ENCODE results near the gene ZNF385B.

ZNF385B gene

DNA sequence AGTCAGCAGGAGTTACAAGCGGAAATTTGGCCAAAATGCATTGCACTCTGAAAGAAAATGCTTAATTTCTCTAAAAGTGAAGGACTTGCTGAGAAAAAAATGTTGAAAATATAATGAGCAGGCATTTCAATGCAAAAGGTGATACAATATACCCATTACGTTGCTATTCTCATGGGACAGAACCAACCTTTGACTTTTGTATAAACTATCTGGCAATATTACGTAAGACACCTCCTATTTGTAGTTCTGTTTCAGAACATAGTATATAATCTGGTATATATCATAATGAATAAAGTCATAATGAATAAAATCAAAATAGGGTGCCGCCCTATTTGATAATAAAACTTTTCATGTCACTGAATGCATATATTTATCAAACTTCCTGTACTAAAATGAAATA lies 310.6 kb downstream of the ZNF385B start:
- no peak for DNase-seq (ENCODE audit: low read depth)

DNA sequence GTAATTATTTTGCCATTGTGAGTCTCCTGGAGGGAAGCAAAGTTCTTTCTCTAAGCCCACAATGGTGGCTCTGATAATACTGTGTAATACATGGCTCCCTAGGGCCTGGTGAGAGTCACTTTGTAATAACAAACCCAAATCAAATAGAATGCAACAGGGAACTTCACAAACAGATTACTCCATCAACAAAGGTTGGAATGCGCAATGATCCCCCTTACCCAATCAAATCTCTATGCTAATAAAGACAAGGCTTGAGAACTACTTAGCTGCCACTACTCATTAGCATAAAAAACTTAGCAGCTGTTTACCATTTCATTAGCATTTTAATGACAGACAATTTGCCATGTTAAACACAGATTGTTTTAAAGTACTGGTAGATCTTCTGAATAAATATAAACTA lies 311.2 kb downstream of the ZNF385B start:
- no peak for DNase-seq (ENCODE audit: low read depth)

DNA sequence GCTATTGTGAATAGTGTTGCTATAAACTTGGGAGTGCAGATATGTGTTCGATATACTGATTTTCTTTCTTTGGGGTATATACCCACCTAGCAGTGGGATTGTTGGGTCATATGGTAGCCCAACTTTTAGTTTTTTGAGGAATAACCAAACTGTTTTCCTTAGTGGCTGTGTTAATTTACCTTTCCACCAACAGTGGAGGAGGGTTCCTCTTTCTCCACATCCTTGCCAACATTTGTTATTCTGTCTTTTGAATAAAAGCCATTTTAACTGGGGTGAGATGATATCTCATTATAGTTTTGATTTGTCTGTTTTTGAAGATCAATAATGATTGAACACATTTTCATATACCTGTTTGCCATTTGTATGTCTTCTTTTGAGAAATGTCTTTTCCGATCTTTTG lies 314.8 kb downstream of the ZNF385B start:
- no peak for DNase-seq (ENCODE audit: low read depth)

DNA sequence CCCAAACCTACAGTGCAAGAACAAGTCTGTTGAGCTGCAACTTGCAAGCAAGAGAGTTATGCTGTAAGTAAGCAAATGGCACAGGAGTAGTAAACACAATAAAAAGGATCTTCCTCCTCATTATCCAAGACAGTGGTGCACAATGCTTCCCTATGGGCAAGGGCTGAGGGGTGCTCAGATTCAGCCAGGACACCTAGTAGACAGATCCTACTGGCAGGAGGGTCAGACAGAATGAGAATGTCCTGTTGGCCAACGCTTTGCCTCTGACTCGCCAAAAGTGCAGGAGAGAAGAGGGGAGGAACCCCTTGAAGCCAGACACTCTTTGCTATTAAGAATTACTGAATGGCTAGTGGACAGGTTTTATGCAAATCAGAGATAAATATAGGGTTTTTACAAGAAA lies 316.4 kb downstream of the ZNF385B start:
- no peak for DNase-seq (ENCODE audit: low read depth)

DNA sequence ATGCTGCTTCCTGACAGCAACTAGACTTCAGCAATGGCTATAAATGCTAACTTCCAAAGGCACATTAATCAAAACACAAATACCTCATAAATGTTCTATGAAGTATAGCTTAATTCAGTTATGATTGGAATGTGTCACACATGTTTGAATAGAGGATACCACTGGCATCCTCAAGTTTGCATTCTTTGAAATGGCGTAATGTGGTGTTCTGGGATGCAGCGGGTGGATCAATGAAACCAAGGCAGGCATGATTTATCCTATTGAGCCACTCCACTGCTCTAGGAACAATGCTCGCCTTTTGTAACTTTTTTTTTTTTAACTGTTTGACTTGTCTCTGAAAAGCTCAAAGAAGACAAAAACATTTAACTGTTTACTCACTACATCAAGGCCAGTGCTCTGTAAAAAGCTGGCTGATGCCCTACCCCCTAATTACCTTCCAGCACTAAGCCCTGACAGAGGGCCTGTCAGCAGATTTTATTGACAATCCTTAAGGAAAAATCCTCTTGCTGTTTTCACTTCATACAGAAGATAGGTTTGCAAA lies 318.0 kb downstream of the ZNF385B start:
- no peak for DNase-seq (ENCODE audit: low read depth)

DNA sequence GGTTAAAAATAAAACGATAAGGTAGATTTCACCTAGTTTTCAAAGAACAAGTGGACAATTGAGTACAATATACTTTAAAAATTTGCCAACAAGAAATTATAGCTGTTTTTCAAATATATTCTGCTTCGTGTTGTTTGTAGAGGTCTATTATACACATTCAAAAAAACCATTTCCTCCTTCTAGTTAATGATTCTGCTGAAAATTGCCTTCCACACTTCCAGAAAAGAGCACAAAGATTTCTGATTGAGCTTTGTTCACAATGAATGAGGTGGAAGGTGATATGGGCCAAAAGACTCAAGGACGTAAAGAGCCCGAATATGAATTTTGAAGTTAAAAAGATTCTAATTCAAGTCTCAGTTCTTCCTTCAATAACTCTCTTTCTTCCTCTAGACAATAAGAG lies 319.8 kb downstream of the ZNF385B start:
- no peak for DNase-seq (ENCODE audit: low read depth)

DNA sequence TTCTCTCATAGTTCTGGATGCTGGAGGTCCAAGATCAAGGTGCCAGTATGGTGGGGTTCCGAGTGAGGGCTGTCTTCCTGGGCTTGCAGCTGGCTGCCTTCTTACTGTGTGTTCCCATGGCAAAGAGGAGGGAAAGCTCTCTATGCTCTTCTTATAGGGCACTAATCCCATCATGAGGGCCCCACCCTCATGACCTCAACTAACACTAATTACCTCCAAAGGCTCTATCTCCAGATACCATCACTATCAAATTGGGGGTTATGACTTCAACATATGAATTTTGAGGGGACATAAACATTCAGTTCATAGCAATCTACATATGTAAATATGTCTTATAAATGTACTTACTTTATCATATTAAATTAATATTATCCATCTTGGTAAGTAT lies 322.3 kb downstream of the ZNF385B start:
- DNase-seq (ENCODE audit: low read depth), result no peak

DNA sequence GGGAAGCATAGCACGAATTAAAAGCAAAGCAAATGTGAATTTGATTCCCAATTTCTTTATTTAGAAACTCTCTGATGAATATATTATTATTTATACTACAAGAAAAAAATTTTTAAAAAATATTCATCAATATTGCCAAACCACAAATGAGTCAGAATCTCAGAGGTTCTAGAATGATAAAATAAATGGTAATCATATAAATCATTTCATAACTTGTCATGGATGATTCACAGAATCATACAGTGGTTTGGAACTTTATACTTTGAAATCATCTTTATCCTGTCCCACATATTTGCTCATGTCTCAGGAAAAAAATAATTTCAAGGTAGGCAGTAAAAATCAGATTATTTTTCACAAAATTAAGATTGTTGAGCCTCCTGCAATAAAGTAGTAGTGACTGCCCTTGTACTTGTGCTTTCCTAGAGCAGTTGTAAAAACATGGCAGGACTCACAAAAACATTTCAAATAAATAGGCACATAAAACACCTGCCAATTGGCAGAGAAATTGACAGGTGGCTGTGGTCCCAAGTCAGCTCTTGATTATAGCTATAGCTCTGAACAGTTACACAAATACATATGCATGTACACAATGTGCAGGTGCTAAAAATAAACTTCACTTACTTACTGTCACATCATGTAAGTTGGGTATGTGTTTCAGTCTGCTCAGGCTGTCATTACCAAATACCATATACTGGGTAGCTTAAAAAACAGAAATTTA lies 322.8 kb downstream of the ZNF385B start:
- DNase-seq (ENCODE audit: low read depth), result no peak

DNA sequence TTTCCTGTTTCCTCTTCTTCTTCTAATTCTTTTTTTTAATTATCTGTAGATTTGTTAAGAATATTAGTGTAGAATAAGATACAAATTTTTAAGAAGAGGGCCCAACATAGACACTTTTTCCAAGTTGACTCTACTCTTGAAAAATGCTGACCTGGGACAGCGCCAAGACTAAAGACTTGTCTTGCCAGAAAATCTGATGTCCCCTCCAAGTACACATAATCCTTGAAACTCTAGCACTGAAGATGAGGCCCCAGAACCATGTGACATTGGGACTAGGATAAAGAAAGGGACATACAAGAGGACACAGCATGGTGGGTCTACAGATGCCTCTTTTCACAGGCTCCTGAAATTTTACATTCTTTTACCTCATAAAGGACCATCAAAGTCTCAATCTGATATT lies 325.2 kb downstream of the ZNF385B start:
- DNase-seq (ENCODE audit: low read depth), result no peak

DNA sequence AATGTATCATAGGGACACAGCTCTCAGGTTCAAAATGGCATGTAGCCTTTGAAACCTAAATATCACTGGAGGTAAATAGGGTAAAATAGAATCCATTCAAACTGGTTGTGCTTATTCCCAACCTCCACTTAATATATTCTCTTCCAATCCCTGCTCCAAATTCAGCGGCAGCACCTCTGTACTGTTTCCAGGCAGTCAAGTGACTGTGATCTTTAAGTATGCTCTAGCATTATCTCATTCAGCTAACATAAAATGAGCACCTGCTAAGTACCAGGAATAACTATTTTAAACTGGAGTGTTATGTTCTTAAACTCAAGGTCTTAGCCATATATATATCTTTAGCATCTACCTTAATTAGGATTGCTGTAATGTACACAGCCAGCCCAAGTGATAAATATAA lies 327.5 kb downstream of the ZNF385B start:
- DNase-seq (ENCODE audit: low read depth), result no peak

DNA sequence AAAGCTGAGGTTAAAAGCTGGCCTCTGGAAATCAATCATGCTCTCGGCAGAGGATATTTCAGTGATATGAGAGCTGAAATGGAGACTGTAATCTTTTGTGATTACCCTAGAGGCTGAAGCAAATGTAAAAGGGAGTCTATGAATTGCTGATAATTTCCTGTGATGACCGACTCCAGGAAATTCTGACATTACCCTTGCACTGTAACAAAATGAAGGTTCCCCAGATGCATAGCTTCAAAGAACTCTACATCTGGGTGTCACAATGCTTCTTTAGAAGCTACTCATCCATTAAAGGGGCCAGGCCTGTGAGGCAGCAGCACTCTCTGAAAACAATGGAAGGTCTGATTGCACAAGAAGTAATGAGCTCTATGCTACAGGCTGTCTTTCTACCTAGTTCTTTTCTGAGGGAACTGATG lies 328.5 kb downstream of the ZNF385B start:
- no peak for DNase-seq (ENCODE audit: low read depth)

DNA sequence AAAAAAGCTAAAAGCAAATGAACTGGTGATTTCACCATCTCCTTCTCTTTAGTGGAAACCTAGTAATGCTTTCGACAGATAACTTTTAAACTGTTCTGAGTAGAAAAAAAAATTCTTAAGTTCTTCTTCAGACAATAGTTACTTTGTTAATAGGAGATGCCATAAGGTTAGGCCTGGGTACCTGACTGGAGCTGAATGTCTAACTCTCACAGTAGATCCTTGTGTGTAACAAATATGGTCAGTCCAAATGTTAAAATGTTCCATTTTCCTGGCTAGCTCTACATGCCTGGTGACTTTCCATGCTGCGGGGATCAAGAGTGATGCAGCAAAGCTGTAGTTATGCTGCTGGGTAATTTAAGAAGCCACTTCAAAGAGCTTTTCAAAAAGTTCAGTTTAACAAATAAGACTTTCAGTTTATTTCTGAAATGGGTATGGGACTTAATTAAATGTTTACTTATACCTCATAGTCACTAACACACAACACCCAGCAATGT lies 332.8 kb downstream of the ZNF385B start:
- DNase-seq (ENCODE audit: low read depth), result no peak

DNA sequence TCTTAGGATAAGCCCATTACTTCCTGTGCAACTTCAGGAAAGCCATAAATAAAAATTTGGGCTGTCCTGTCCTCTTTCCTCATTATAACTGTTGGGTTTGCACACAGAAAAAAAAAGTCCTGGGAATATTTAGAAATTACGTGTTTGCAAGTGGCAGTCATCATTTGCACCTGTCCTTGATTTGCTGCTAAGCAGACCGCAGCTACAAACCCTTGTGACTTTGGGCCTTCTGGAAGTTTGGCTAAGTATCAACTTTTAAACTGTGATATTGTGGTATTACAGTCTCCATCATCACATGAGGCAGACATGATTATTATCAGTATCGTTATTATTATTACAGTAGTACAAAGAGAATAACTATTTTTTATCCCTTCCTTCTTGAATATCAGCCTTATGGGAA lies 336.1 kb downstream of the ZNF385B start:
- DNase-seq (ENCODE audit: low read depth), result no peak

DNA sequence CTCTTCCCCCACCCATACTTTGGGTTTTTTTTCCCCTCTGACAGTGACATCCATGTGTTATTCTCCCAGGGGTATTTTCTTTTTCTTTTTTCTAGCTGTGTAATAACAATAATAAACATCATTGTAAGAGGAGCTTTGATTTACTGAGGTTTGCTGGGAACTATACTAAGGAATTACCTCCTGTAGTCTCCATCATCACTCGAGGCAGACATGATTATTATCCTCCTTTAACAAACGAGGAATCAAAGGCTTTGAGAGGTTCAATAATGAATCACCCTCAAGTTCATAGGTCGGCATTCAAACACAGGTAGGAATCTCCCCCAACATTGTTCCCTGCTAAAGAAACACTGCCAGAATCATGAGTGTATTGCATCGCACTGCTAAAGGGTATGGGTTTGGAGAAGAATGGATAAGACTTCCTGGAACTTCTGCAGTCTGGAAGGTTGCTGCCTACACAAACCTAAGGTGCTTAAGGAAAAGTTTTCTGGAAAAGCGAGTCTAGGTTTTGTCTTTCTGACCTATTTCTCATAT lies 336.5 kb downstream of the ZNF385B start:
- DNase-seq (ENCODE audit: low read depth), result no peak

DNA sequence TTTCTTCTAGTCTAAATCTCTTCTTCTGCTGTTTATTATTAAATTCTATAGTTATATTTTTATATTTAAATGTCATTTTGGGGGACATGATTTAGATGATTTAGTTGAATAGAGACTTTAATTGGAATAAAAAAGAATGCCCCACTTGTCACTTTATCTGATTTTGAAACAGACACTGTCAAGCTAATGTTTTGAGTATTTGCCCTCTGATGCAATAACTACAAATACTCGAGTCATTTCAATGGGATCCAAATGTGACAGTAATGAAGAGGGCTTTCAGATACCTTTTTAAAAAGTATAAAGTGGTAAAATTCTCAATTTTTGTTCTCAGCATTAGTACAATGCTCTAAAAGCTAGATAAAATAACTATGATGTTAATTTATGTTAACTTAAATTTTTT lies 339.5 kb downstream of the ZNF385B start:
- no peak for DNase-seq (ENCODE audit: low read depth)

DNA sequence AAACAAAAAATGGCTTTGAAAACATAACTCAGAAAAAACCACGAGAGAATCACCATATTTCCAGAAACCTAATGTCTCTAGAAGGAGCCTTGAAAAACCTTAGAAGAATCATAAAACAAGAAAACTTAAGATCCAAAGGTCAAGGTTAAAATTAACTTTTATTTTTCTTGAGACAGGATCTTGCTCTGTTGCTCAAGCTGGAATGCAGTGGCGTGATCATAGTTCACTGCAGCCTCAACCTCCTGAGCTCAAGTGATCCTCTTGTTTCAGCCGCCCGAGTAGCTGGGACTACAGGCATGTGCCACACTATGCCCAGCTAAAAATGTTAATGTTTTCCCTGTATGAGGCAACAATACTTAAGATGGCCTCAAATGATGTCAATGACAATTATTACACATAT lies 342.6 kb downstream of the ZNF385B start:
- no peak for DNase-seq (ENCODE audit: low read depth)

DNA sequence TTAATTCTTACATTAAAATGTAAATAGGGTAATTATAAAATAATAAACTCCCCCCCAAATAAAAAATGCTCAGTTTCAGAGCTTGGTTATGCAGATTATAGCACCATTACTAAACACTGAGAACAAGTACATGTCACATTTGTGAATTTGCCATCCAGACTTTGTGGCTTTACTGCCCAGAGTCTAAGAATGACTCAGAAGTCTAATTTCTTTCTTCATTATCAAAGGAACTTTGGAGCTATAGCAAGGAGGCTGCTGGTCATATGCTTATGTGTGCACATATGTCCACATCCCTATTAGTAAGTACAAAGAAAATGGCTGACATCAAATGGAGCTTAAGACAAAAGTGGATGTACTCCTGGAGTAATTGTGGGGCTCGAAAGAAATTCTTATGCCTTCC lies 348.2 kb downstream of the ZNF385B start:
- DNase-seq (ENCODE audit: low read depth), result no peak

DNA sequence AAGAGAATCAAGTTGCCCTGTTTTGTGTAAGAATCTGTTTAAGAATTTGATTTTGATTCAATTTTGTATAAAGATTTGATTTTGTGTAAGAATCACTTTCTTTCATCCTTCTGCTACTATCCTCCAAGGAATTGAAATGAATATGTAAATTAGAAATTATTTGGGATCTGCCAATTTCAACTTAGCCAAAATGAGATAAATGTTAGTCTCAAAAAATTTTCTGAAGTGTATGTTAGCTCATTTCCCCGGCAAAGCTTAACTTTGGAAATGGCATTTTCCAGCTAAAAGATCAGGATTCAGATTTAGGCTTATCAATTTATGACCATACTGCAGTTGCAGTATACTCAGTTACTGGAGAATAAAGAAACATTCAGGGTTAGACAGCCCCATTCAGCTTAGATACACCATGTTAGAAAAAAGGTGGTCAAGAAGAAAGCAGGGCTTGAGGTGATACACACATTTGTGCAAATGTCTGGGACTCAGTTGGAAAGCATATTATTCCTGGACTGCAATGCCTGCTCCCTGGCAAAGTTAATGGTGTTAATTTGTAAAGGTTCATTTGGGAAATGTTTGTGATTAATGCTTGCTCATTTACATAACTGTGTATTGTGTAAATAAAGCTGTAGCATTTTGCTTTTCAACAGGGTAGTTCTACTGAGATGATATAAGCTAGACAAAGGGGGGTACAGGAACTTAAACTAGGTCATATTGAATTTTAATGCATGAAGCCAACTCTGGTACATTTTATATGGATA lies 349.0 kb downstream of the ZNF385B start:
- DNase-seq (ENCODE audit: low read depth), result no peak

DNA sequence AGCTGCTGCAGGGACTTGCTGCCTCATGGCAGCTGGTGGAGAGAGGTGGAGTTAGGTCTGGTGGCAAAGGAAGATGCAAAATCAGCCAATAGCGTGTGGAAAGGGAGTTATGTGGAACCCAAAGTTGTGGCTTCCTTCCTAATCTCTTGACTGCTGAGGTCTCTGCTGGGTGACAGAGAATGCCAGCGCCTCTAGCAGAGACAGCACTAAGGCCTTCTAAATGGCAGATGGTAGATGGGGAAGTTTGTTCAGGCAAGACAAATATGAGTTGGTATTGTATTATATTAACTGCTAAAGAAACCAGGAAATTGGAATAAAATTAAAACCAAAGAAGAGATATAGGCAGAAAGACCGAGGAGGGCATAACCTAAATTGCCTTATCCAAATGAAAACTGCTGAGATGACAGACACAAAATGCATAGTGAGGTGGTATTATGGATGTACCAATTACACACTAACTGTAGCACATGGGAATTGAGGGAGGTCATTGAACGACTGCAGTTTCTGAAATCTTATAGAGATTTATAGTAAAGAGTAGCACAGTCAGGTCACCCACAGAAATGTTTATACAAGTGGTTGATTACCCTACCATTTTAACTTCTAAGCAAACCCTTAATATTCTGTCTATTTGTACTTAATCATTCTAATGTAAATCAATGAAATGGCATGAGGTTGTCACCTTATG lies 350.2 kb downstream of the ZNF385B start:
- no peak for DNase-seq (ENCODE audit: low read depth)

DNA sequence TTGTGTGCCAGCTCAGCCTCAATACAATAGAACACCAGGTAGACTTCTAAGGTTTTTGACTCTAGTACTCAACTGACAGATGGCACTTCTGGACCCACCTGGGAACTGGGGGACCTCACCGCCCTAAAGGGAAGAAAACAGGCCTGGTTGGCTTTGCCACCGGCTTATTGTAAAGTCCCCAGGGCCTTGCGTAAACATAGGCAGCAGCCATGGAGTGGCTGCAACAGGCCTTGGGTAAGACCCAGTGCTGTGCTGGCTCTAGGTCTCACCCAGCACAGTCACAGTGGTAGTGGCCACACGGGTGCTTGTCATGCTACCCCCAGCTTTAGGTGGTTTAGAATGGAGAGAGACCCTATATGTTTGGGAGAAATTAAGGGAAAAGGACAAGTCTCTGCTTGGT lies 366.1 kb downstream of the ZNF385B start:
- no peak for DNase-seq (ENCODE audit: low read depth)

DNA sequence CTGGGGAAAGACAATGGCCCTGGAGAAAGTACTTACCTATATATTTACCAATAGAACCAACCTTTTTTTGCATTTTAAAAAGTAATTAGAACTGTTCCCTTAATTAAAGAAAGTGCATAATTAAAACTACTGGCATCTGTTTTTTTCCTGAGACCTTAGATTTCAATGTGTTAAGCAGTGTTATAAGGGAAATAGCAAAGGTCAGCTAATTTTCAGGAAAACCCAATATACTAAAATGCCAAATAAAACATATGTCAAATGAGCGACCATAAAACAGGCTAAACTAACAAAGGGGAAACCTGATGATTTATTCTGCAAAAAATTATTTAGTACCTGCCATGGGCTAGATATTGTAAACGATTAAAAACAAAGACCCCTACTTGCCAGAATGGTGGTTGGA lies 372.8 kb downstream of the ZNF385B start:
- no peak for DNase-seq (ENCODE audit: low read depth)

DNA sequence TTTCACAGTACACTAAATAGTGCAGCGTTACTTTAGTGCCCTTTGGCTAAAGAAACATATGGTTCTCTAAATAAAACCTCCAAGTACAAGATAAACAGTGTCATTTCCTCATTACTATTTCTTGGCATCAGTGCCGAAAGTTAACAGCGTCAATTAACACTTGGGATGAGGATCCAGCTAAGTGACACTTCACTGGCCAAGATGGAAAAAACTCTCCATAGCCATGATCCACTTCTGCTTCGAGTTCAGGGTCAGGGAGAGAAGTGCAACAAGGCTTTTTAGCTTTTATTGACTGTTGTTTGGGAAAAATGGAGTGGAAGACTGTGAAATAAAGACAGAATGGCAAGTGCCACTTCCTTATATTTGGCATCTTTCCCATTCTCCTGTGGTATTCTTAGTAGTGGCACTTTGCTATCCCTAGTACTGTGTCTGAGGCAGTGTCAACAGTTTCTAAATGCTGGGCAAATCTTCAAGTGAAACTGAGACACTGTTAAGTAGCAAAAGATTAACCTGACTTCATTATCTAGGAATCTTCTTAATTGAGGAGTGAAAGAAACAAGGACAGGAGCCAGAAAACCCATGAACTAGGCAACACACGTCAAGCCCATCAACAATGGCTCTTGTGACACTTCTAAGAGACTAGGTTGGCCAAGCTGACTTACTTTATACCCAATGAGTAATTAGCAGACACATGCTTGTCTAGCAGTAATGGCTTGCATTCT lies 374.2 kb downstream of the ZNF385B start:
- DNase-seq (ENCODE audit: low read depth), result no peak
